Urinary bladder (tissue), 4 donors: ENCODE measurements around the gene PLG. TPM values are rescaled to one million over a fixed set of nuclear protein-coding genes. Genes with fewer than 3 reads are reported as not detected.
"Not testable (repeated sequence)": the region's sequence is repeated elsewhere in the genome, so short reads cannot be mapped to it uniquely, and the experiment has no call there.

Source experiments
- DNase-seq: peaks from one replicate; pipeline ENCODE4 v3.0.0-alpha.2; 2015; ENCODE audit errors: extremely low spot score
- H3K27ac ChIP-seq: one replicate; pipeline ENCODE4 v1.5.1; 2013; ENCODE audit warnings: low read depth, mild to moderate bottlenecking, moderate library complexity
- H3K36me3 ChIP-seq: one replicate; pipeline ENCODE4 v1.6.1; 2013; ENCODE audit warnings: mild to moderate bottlenecking, moderate library complexity; ENCODE audit not compliant: insufficient read depth
- H3K4me1 ChIP-seq: one replicate; pipeline ENCODE4 v1.6.1; 2013; ENCODE audit warnings: mild to moderate bottlenecking, moderate library complexity; ENCODE audit not compliant: insufficient read depth
- H3K4me3 ChIP-seq: one replicate; pipeline ENCODE4 v1.5.1; 2013; ENCODE audit warnings: low read depth, low read length
- WGBS: extraction: QIAGEN DNeasy Blood & Tissue Kit; methylation state at CpG from one replicate; pipeline ENCODE4 v1.1.7; 2013; 5-methylcytosine and 5-hydroxymethylcytosine counted together
- polyA plus RNA-seq: library from polyadenylated mRNA; stranded (reverse); fragments of 200-250 nt; gene quantifications from one replicate; pipeline ENCODE4 v1.2.3, GENCODE V29; 2013
- total RNA-seq: library from RNA; depleted of rRNA; stranded (reverse); fragments of >200 nt; gene quantifications from one replicate; pipeline ENCODE4 v1.2.3, GENCODE V29; 2014
- donor health status: healthy with polysubstance abuse.
- donor health status: healthy.

PLG gene
- total and polyA plus RNA-seq, 2 donors, result 0.94 TPM; not detected in 1

- no peaks in the 10 kb centered on the region for H3K36me3 ChIP-seq
- H3K27ac ChIP-seq, result no peak overlapping the region
- 89% methylated on average over 3 of the region's 3 CpGs for WGBS
- no peaks in the 10 kb centered on the region for H3K4me1 ChIP-seq
- no peak for DNase-seq
- no peak overlapping the region for H3K4me3 ChIP-seq
Measured at GRCh38 chr6:160791981-160792418, 90.0 kb downstream of the PLG start.

- Histone ChIP-seq H3K4me3 (no peak overlapping the region), H3K27ac (no peak overlapping the region), H3K36me3 (no peaks in the 10 kb centered on the region), H3K4me1 (no peaks in the 10 kb centered on the region)
- WGBS, result 24% methylated on average over 6 of the region's 6 CpGs
- DNase-seq, result peak; percentile 33
Measured at GRCh38 chr6:160792708-160793107, 90.7 kb downstream of the PLG start.

GRCh38 chr6:160793652-160794051 lies 91.6 kb downstream of the PLG start:
- no peak overlapping the region for H3K4me3 ChIP-seq

DNA sequence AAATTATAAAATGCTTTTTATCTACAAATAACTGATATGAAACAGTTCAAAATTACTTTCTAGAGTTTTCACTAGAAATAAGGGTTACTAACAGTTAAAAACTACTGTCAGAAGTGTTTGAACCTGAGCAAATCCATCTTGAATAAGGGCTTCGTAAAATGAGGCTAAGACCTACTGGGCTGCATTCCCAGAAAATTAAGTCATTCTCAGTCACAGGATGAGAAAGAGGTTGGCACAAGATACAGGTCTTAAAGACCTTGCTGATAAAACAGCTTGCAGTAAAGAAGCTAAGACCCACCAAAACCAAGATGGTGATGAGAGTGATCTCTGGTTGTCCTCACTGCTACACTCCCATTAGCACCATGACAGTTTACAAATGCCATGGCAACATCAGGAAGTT lies 93.7 kb downstream of the PLG start:
- DNase-seq, result no peak
- Histone ChIP-seq H3K27ac (no peak overlapping the region), H3K4me3 (no peak overlapping the region), H3K36me3 (no peaks in the 10 kb centered on the region), H3K4me1 (no peaks in the 10 kb centered on the region)
- 22% methylated on average over 1 of the region's 1 CpG for WGBS

More at GRCh38 chr6:160793652-160794051, 91.6 kb downstream of the PLG start:
- no peak overlapping the region for H3K27ac ChIP-seq
- H3K4me1 ChIP-seq, result no peaks in the 10 kb centered on the region
- no peaks in the 10 kb centered on the region for H3K36me3 ChIP-seq
- no peak for DNase-seq
- 88% methylated on average over 1 of the region's 1 CpG for WGBS

GRCh38 chr6:160798625-160799024 lies 96.6 kb downstream of the PLG start:
- H3K4me1 ChIP-seq, result no peaks in the 10 kb centered on the region
- no peak overlapping the region for H3K4me3 ChIP-seq
- no peak overlapping the region for H3K27ac ChIP-seq
- no peaks in the 10 kb centered on the region for H3K36me3 ChIP-seq
- DNase-seq, result no peak

GRCh38 chr6:160799801-160800506 lies 97.9 kb downstream of the PLG start:
- Histone ChIP-seq H3K27ac (no peak overlapping the region), H3K4me1 (no peaks in the 10 kb centered on the region), H3K36me3 (no peaks in the 10 kb centered on the region), H3K4me3 (no peak overlapping the region)
- no peak for DNase-seq

DNA sequence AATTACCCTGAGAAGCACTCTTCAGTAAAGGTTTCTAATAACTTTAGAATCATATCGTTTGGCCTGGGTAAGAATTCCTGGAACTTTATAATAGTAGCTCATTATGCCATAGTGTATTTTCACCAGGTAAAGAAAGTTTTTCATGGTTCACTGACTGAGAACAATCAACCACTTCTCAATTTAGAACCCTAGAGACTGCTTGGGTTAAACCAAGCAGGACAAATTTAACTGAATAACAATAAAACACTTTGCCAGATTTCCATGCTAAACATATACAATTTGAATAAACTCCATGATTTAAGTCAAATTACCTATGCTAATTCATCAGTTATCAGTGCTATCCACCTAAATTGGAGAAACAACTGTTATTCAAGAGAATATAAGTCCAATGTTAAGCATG lies 99.4 kb downstream of the PLG start:
- Histone ChIP-seq H3K27ac (no peak overlapping the region), H3K4me3 (no peak overlapping the region), H3K4me1 (no peaks in the 10 kb centered on the region), H3K36me3 (no peaks in the 10 kb centered on the region)
- DNase-seq, result no peak
- WGBS, result 79% methylated on average over 1 of the region's 1 CpG

DNA sequence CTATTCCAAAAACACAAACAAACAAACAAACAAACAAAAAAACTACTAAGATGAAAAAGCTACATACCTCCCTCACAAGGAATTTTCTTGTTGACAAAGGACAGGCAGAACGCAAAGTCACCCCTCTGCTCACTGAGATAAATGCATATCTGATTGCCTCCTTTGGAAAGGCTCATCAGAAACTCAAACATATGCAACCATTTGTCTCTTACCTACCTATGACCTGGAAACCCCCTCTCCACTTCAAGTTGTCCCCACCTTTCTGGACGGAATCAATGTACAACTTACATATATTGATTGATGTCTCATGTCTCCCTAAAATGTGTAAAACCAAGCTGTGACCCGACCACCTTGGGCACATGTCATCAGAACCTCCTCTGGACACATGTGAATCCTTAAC lies 100.0 kb downstream of the PLG start:
- H3K4me1 ChIP-seq, H3K36me3 ChIP-seq, H3K27ac ChIP-seq, H3K4me3 ChIP-seq, DNase-seq: not testable (repeated sequence)
- WGBS, result 88% methylated on average over 3 of the region's 3 CpGs

Other genes starting within 250 kb of the PLG start
- 4.0 TPM for gene LPA, start 38.0 kb upstream of the PLG start, total RNA-seq
- 0.11 TPM for gene LPA, start 38.0 kb upstream of the PLG start, polyA plus RNA-seq